ENCODE results near the gene LIMD2.

The LIMD2 gene

DNA sequence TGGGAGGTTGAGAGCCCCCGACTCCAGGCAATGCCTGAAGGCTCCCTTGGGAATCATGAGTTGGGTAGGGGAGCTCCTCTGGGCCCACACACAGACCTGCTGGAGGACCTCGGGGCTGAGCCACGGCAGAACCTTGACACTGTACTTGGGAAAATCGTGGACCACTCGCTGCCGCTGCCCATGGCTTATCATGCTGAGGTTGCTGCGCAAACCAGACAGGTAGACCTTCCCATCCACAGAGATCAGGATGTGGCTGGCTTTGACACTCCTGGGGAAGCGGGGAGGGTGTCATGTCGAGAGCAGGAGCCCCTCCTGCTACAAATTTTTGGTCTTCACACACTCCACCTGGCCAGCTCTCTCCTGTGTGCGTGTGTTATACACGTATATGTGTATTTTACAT, 7.2 kb upstream of the LIMD2 start:
- TF ChIP-seq, protein P1, sequence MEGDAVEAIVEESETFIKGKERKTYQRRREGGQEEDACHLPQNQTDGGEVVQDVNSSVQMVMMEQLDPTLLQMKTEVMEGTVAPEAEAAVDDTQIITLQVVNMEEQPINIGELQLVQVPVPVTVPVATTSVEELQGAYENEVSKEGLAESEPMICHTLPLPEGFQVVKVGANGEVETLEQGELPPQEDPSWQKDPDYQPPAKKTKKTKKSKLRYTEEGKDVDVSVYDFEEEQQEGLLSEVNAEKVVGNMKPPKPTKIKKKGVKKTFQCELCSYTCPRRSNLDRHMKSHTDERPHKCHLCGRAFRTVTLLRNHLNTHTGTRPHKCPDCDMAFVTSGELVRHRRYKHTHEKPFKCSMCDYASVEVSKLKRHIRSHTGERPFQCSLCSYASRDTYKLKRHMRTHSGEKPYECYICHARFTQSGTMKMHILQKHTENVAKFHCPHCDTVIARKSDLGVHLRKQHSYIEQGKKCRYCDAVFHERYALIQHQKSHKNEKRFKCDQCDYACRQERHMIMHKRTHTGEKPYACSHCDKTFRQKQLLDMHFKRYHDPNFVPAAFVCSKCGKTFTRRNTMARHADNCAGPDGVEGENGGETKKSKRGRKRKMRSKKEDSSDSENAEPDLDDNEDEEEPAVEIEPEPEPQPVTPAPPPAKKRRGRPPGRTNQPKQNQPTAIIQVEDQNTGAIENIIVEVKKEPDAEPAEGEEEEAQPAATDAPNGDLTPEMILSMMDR (IDR thresholded peaks at IDR 0.05; ENCODE audit: low read depth, low read length) = no peak
- DNase-seq = no peak
- Histone ChIP-seq H3K9me3 (no peaks in the 10 kb centered on the region), H3K27me3 (no peaks in the 10 kb centered on the region), H3K4me1 (no peaks in the 10 kb centered on the region), H3K36me3 (peaks cover 22% of the 10 kb centered on the region), H3K4me3 (ENCODE audit: low read depth, low read length) (no peak overlapping the region)

DNA sequence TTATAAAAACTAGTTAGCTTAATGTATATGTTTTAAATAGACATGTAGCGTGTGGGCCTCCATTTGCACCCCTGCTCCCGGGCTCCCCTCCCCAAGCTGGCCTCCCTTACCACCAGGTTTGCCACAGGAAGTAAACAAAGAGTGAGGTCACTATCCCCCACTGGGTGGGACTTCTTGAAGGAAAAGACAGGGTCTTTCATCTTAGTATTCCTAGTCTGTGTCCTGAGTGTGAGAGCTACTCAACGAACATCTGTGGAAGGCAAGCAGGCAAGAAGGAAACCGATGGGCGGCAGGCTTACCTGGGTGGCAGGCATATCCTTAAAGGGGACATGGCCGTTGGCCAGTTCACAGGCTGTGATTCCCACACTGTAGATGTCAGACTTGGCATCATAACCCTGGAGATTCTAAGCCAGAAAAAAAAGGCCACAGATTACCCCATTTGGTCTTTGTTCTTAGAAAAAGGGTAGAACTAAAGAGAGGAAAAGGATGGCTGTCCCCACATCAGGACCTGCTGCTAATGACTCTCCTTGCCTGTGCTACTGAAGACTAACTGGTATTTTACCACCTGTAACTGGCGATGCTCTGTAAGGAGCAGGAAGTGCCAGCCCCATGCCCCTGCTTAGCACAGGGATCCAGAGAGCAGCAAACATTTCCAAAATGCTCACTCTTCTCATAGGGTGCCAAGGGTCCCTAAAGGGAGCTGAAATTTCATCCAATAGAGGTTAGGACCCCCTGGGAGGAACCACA, 6.6 kb upstream of the LIMD2 start:
- Histone ChIP-seq H3K4me1 (no peaks in the 10 kb centered on the region), H3K4me3 (ENCODE audit: low read depth, low read length) (no peak overlapping the region), H3K36me3 (peaks cover 22% of the 10 kb centered on the region), H3K27me3 (no peaks in the 10 kb centered on the region), H3K9me3 (no peaks in the 10 kb centered on the region)
- TF ChIP-seq, protein P1 (IDR thresholded peaks at IDR 0.05; ENCODE audit: low read depth, low read length) = no peak
- no peak for DNase-seq

DNA sequence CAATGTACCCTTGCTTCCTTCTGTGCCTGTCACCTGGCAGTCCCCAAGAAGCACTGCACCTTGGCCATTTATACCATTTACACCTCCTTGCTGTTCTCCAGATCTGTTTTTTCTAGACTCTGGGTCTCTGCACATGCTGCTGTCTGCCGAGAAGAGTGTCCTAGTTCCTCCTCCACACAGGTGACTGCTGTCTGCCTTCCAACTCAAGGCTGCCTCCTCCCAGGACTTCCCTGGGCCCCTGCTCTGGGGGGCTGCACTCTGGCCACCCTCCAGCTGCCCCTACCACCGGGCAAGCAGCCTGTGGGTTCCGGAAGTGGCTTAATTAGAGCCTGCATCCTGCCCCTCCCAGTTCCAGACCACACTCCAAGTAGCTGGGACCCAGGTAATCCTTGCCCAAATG, 5.7 kb upstream of the LIMD2 start:
- Histone ChIP-seq H3K4me3 (ENCODE audit: low read depth, low read length) (no peak overlapping the region), H3K9me3 (peaks cover 4% of the 10 kb centered on the region), H3K4me1 (0 out of 2 replicates have a peak, but pooled peaks cover 4% of the 10 kb centered on the region), H3K27me3 (no peaks in the 10 kb centered on the region), H3K36me3 (peaks cover 22% of the 10 kb centered on the region)
- DNase-seq = no peak
- TF ChIP-seq, protein P1 (IDR thresholded peaks at IDR 0.05; ENCODE audit: low read depth, low read length) = no peak

DNA sequence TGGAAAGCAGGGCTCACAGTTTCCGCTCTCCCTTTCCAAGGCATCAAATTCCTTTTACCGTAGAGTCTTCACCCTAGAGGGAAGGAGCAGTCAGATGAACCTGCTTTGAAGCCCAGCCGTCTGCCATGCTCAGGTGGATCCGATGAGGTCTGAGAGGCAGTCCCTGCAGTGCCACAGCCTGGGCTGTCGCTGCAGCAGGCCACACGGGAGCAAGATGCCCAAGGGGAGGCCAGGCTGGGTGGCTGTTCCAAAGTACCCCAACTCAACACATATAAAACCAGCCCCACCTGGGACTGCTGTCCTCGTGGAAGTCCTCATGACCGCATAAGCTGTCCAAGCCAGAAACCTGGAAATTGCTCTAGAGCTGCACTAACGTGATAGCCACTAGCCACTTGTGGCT, 4.9 kb upstream of the LIMD2 start:
- H3K4me1 ChIP-seq = 0 out of 2 replicates have a peak, but pooled peaks cover 4% of the 10 kb centered on the region
- TF ChIP-seq, protein P1 (IDR thresholded peaks at IDR 0.05; ENCODE audit: low read depth, low read length) = no peak
- H3K36me3 ChIP-seq = peaks cover 16% of the 10 kb centered on the region
- H3K9me3 ChIP-seq = peaks cover 4% of the 10 kb centered on the region
- no peak overlapping the region for H3K4me3 ChIP-seq (ENCODE audit: low read depth, low read length)
- DNase-seq = no peak
- H3K27me3 ChIP-seq = no peaks in the 10 kb centered on the region

DNA sequence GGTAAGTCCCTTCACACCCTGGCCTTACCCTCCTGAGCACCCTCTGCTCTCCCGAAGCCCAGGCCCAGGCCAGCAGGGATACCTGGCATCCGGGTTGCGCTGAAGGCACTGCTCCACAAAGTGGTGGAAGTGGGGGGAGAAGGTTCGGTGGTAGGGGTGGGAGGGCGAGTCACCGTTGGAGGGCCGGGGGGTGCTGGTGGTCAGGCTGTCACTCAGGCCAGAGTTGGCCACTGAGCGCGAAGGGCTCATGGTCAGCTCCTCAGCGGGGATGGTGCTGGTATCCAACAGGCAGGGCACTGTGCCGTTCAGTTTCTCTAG, 4.3 kb upstream of the LIMD2 start:
- no peak overlapping the region for H3K4me3 ChIP-seq (ENCODE audit: low read depth, low read length)
- H3K27me3 ChIP-seq = no peaks in the 10 kb centered on the region
- peaks cover 4% of the 10 kb centered on the region for H3K9me3 ChIP-seq
- peaks cover 16% of the 10 kb centered on the region for H3K36me3 ChIP-seq
- no peak for DNase-seq
- TF ChIP-seq, protein P1 (IDR thresholded peaks at IDR 0.05; ENCODE audit: low read depth, low read length) = no peak
- 0 out of 2 replicates have a peak, but pooled peaks cover 4% of the 10 kb centered on the region for H3K4me1 ChIP-seq

DNA sequence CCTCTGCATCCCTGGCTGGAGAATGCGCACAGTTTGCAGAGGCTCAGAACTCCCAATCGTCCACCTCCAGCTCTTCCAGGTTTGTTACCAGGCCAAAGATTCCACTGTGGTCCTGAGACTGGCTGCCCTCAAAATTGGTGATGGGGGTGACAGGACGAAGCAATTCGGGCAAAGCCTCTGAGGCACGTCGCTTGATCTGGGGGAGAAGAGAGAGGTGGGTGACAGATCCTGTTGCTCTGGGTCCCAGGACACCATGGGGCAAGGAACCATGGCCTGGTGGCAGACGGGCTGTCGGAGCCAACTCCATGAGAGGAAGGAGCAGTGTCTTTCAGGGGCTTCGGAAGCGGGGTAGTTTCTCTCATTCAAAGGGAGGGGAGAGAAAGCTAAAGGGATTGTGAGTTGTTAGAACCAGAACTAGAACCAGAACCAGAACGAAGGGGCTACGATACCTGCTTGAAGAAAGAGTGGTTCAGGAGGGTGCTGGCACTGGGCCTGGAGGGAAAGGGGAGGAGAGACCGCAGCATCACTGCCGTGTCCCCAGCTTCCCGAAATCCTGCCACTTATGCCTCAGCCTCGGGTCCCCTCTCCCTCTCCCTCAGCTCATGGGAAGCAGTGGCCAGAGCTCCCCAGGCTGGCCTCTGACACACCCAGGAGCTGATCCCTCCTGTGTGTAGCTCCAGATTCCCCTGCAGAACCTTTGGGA, 3.8 kb upstream of the LIMD2 start:
- 0 out of 2 replicates have a peak, but pooled peaks cover 4% of the 10 kb centered on the region for H3K4me1 ChIP-seq
- DNase-seq = no peak
- peaks cover 15% of the 10 kb centered on the region for H3K36me3 ChIP-seq
- no peaks in the 10 kb centered on the region for H3K27me3 ChIP-seq
- H3K4me3 ChIP-seq (ENCODE audit: low read depth, low read length) = no peak overlapping the region
- TF ChIP-seq, protein P1 (IDR thresholded peaks at IDR 0.05; ENCODE audit: low read depth, low read length) = no peak
- peaks cover 4% of the 10 kb centered on the region for H3K9me3 ChIP-seq
